ENCODE measurements around the gene CYP3A5. TPM values are rescaled to one million over a fixed set of nuclear protein-coding genes. Genes with fewer than 3 reads are reported as not detected.

Gene CYP3A5
- total and polyA plus RNA-seq, 9 of the 15 experiments (the other 6 are each of a cell fraction or from before 2014, with no cell fraction given) = 0.73 to 2.8 (median 1.5) TPM

DNA sequence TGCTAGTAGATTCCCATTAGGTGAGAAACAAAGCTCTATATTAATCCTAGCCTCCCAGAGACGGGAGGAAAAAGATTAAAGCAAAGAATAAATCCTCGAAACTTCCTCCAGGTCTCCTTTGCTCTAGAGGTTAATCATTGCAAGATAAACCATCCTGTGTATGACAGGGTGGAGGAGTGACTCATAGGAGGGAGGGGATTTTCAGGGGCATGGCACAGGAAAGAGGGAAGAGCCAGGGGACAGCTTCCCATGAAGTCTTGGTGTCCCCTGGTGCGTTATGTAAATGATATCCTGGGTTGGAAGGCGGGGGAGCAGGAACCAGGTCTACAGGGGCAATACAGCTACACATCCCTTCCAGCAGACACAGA is 780 bp downstream of the CYP3A5 start (continued):
- TF ChIP-seq, protein P1, sequence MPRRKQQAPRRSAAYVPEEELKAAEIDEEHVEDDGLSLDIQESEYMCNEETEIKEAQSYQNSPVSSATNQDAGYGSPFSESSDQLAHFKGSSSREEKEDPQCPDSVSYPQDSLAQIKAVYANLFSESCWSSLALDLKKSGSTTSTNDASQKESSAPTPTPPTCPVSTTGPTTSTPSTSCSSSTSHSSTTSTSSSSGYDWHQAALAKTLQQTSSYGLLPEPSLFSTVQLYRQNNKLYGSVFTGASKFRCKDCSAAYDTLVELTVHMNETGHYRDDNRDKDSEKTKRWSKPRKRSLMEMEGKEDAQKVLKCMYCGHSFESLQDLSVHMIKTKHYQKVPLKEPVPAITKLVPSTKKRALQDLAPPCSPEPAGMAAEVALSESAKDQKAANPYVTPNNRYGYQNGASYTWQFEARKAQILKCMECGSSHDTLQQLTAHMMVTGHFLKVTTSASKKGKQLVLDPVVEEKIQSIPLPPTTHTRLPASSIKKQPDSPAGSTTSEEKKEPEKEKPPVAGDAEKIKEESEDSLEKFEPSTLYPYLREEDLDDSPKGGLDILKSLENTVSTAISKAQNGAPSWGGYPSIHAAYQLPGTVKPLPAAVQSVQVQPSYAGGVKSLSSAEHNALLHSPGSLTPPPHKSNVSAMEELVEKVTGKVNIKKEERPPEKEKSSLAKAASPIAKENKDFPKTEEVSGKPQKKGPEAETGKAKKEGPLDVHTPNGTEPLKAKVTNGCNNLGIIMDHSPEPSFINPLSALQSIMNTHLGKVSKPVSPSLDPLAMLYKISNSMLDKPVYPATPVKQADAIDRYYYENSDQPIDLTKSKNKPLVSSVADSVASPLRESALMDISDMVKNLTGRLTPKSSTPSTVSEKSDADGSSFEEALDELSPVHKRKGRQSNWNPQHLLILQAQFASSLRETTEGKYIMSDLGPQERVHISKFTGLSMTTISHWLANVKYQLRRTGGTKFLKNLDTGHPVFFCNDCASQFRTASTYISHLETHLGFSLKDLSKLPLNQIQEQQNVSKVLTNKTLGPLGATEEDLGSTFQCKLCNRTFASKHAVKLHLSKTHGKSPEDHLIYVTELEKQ (CRISPR knock-in tag; IDR thresholded peaks at IDR 0.05) = no peak
- TF ChIP-seq KDM1A (IDR thresholded peaks at IDR 0.05) (peak; percentile 77 to 79), SLC30A9 (CRISPR knock-in tag; IDR thresholded peaks at IDR 0.05) (no peak), PPARD (CRISPR knock-in tag; IDR thresholded peaks at IDR 0.05) (no peak), COPS2 (conservative IDR thresholded peaks at IDR 0.05) (no peak)
- TF ChIP-seq, protein P2, sequence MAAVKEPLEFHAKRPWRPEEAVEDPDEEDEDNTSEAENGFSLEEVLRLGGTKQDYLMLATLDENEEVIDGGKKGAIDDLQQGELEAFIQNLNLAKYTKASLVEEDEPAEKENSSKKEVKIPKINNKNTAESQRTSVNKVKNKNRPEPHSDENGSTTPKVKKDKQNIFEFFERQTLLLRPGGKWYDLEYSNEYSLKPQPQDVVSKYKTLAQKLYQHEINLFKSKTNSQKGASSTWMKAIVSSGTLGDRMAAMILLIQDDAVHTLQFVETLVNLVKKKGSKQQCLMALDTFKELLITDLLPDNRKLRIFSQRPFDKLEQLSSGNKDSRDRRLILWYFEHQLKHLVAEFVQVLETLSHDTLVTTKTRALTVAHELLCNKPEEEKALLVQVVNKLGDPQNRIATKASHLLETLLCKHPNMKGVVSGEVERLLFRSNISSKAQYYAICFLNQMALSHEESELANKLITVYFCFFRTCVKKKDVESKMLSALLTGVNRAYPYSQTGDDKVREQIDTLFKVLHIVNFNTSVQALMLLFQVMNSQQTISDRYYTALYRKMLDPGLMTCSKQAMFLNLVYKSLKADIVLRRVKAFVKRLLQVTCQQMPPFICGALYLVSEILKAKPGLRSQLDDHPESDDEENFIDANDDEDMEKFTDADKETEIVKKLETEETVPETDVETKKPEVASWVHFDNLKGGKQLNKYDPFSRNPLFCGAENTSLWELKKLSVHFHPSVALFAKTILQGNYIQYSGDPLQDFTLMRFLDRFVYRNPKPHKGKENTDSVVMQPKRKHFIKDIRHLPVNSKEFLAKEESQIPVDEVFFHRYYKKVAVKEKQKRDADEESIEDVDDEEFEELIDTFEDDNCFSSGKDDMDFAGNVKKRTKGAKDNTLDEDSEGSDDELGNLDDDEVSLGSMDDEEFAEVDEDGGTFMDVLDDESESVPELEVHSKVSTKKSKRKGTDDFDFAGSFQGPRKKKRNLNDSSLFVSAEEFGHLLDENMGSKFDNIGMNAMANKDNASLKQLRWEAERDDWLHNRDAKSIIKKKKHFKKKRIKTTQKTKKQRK (IDR thresholded peaks at IDR 0.05; ENCODE audit: borderline replicate concordance, low read depth, low read length) = no peak
- TF ChIP-seq, protein P3, sequence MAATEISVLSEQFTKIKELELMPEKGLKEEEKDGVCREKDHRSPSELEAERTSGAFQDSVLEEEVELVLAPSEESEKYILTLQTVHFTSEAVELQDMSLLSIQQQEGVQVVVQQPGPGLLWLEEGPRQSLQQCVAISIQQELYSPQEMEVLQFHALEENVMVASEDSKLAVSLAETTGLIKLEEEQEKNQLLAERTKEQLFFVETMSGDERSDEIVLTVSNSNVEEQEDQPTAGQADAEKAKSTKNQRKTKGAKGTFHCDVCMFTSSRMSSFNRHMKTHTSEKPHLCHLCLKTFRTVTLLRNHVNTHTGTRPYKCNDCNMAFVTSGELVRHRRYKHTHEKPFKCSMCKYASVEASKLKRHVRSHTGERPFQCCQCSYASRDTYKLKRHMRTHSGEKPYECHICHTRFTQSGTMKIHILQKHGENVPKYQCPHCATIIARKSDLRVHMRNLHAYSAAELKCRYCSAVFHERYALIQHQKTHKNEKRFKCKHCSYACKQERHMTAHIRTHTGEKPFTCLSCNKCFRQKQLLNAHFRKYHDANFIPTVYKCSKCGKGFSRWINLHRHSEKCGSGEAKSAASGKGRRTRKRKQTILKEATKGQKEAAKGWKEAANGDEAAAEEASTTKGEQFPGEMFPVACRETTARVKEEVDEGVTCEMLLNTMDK (IDR thresholded peaks at IDR 0.05; ENCODE audit: borderline replicate concordance, insufficient read depth, low read depth, low read length, poor library complexity, severe bottlenecking) = no peak
- TF ChIP-seq, protein P4, sequence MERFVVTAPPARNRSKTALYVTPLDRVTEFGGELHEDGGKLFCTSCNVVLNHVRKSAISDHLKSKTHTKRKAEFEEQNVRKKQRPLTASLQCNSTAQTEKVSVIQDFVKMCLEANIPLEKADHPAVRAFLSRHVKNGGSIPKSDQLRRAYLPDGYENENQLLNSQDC (CRISPR knock-in tag; IDR thresholded peaks at IDR 0.05) = no peak
- TF ChIP-seq, protein P5, sequence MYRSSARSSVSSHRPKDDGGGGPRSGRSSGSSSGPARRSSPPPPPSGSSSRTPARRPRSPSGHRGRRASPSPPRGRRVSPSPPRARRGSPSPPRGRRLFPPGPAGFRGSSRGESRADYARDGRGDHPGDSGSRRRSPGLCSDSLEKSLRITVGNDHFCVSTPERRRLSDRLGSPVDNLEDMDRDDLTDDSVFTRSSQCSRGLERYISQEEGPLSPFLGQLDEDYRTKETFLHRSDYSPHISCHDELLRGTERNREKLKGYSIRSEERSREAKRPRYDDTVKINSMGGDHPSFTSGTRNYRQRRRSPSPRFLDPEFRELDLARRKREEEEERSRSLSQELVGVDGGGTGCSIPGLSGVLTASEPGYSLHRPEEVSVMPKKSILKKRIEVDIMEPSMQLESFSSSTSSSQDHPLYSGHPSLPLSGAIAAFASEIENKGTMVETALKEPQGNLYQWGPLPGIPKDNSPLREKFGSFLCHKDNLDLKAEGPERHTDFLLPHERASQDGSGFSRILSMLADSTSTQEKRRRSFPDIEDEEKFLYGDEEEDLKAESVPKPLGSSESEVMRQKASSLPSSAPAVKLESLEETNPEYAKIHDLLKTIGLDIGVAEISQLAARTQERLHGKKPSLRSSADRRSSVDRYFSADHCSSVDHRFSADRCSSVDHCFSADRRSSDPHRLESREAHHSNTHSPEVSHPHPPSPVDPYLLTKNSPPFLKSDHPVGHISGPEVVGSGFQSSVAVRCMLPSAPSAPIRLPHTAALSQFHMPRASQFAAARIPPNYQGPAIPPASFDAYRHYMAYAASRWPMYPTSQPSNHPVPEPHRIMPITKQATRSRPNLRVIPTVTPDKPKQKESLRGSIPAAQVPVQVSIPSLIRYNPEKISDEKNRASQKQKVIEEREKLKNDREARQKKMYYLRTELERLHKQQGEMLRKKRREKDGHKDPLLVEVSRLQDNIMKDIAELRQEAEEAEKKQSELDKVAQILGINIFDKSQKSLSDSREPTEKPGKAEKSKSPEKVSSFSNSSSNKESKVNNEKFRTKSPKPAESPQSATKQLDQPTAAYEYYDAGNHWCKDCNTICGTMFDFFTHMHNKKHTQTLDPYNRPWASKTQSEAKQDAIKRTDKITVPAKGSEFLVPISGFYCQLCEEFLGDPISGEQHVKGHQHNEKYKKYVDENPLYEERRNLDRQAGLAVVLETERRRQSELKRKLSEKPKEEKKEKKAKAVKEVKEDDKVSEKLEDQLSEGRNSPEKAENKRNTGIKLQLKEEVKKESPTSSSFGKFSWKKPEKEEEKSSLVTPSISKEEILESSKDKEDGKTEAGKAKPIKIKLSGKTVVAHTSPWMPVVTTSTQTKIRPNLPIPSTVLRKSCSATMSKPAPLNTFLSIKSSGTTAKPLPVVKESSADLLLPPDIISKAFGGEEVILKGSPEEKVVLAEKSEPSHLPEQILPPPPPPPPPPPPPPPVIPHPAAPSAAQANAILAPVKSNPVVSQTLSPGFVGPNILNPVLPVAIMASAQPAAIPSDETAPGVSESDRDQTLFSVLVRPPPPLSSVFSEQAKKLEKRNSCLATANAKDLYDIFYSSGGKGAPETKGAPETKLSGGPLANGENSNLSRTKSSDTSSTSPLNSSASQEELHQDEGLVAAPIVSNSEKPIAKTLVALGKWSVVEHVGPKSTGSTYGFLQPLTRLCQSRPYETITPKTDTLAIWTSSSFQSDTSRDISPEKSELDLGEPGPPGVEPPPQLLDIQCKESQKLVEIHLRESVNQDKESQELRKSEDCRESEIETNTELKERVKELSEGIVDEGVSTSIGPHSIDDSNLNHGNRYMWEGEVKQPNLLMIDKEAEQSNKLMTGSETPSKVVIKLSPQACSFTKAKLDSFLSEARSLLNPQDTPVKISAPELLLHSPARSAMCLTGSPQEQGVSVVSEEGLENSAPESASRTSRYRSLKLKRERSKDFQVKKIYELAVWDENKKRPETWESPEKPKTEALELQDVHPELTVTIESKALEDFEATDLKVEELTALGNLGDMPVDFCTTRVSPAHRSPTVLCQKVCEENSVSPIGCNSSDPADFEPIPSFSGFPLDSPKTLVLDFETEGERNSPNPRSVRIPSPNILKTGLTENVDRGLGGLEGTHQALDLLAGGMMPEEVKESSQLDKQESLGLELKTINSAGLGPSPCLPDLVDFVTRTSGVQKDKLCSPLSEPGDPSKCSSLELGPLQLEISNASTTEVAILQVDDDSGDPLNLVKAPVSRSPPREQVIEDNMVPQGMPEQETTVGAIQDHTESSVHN (IDR thresholded peaks at IDR 0.05; ENCODE audit: borderline replicate concordance in 1 of 2, low read depth in 1 of 2) = no peak

Data from K562 (cell line).